T-helper 22 cell (primary cell): Measurements from ENCODE around the gene VPS26A.

Experiments used
- DNase-seq: peaks from one replicate; pipeline ENCODE4 v3.0.0-alpha.2; 2020; ENCODE audit warnings: low read depth

The VPS26A gene

DNA sequence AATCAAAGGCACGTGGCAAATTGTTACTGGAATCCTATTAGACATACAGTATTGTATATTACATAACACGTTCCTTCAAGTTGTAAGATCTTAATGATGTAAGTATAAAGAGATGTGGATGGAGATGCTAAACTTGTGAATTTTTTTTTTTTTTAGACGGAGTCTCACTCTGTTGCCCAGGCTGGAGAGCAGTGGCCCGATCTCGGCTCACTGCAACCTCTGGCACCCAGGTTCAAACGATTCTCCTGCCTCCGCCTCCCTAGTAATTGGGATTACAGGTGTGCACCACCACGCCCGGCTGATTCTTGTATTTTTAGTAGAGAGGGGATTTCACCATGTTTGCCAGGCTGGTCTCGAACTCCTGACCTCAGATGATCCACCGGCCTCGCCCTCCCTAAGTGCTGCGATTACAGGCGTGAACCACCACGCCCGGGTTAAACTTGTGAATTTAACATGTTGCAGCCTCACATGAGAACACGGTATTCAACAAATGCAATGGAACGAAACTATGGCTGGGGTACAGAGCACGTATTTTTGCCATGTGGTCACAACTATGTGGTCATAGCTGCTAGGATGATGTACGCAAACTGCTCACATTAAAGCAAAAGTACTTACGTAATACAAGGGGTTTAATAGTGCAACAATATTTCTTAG, 55.2 kb downstream of the VPS26A start:
- DNase-seq, result peak; percentile 41

DNA sequence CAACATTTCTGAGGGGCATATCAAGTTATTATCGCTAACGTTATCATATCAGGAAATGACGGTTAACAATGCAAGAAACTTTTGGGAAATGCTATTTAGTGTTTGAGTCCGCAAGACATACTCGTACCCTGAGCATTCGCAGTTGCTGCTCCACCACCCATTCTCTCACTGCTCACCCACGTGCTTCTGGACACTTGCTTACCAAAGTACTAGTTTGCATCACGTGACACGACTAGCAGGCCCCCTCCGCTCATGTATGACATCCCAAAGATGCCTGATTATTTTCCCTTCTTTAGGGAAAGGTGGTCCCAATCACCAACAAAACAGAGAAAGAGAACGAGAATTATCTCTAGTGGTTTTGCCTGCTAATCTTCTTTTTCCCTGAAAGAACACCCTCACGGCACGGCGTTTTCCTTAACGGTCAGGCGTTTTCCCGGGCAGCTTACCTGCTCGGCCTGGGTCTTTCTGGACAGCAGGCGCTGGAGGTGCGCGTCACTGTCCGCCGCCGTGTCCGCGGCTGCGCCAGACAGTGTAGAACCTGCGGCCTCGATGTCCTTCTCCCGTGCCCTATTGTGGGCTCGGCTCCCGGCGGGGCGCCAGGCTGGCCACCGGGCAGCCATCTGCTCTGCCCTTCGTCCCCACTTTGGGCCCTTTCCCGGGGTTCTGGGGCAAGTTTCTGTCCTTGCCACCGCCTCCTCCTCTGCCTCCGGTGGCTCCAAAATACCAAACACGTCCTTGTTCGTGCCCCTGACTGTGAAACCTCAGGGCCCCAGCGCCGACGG, 56.0 kb downstream of the VPS26A start, which contains the start of gene SUPV3L1:
TSS of gene SUPV3L1 (plus strand) at position 492 of the 782 bp plus-strand sequence. CDS start at position 550, 58 bp downstream.
- peak; percentile 77 for DNase-seq

DNA sequence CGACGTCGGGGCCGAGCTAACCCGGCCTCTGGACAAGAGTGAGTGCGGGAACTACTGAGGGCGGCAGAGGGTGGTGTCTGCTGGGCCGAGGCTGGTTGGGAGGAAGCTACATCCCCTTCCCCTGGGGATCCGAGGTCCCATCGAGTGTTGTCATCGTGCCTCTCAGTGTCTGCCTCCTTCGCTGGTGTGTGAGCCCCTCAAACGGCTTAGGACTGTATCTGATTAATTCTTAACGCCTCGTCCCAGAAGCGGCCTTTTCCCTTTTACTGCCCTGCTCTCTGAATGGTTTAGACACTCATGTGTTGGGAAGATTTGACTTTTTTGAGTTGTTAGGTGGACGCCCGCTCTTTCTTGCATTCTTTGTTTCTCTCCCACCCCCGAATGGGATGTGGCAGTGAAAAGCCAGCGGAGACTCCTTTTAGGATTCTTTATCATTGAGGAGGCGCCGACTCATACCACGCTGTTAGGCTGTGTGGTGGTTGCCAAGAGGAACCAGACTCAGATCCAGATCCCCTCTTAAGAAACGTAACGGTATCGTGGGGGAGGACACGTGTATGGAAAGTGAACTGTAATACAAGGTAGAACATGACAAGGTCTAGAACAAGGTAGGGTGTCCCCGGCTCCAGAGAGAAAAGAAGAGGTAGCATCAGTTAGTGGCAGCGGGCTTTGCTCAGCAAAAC, 56.7 kb downstream of the VPS26A start:
- DNase-seq, result peak; percentile 7

DNA sequence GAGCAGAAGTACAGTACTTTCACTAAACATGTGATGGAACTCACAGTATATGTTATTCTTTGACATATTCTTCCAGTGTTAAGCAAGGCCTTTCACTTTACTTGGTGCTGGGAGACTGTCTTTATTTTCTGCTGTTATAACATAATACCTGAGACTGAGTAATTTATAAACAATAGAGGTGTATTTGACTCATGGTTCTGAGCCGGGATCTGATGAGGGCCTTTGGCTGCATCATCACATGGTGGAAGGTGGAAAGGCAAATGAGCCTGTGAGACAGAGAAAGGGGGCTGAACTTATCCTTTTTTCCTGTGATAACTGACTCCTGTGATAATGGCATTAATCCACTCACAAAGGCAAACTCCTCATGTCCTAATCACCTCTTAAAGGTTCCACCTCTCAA, 57.5 kb downstream of the VPS26A start:
- DNase-seq, result no peak

DNA sequence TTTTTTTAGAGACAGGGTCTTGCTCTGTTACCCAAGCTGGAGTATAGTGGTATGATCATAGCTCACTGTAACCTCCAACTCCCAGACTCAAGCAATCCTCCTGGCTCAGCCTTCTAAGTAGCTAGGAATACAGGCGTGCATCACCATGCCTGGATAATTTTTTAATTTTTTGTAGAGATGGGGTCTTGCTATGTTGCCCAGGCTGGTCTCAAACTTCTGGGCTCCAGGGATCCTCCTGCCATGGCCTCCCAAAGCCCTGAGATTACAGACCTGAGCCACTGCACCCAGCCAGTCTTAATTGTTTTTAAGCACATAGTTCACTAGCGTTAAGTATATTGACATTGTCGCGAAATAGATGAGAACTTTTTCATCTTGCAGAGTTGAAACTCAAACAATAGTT, 58.0 kb downstream of the VPS26A start:
- DNase-seq, result no peak

DNA sequence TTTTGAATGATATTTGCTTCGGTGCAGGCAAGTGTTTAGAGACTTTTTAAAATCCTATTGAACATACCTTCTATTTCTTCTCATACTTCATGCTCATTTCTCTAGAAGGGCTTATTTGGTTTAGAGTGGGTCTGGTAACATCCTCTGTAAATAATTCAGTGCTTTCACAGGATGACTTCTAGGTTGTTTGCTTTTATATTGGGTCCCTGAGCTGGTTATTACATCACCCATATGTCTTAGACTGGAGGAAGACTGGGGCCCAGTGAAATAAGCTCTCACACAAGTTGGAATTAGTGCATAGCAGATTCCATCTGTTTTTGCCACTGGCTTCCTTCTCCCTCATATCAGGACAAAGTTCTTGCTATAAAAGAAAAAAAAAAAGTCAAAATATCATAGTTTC, 62.5 kb downstream of the VPS26A start:
- DNase-seq, result no peak

DNA sequence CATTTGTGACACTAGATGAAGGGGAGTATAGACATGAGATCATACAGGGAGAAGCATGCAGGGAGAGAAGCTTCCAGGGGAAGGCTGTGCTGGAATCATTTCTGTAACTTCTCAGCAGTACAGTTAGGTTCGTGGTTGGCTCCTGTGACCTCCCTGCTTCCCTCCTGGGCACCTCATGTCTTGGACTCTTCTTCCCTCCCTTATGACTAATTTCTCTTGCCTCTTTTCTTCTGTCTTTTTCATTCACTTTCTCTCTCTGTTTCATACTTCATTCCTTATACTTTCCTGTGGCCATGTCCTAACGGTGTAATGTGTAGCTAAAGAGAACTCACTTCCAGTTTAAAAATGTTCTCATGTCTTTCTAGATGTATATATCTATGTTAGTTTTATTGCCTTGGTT, 77.1 kb downstream of the VPS26A start:
- no peak for DNase-seq

DNA sequence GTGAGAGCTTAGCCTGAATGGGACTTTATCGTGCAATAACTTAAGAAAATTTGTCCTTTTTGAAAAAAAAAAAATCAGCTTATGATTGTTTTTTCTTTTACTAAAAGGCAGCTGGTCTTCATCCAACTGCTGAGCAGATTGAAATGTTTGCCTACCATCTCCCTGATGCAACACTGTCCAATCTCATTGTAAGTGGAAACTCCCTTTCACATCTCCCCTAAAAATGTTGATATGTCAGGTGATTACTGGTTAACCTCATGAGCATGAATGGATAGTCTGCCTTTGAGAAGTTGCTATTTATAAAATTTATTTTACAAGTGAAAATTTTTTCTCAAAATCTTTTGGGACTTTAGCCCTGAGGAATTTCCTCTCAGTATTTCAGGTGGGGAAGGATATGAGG, 78.4 kb downstream of the VPS26A start:
- no peak for DNase-seq

DNA sequence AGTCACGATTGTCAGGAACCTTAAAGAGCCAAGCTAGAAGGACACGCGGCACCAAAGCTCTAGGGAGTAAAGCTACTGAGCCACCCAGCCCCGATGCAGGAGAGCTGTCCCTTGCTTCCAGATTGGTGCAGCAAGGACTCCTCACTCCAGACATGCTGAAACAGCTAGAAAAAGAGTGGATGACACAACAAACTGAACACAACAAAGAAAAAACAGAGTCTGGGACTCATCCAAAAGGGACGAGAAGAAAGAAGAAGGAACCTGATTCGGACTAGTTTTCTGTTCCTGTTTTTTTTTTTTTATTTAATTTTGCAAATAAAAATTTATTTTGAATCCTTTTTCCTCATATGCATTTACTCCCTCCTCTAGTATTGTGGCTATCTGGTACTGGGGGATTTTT, 84.8 kb downstream of the VPS26A start:
- no peak for DNase-seq

DNA sequence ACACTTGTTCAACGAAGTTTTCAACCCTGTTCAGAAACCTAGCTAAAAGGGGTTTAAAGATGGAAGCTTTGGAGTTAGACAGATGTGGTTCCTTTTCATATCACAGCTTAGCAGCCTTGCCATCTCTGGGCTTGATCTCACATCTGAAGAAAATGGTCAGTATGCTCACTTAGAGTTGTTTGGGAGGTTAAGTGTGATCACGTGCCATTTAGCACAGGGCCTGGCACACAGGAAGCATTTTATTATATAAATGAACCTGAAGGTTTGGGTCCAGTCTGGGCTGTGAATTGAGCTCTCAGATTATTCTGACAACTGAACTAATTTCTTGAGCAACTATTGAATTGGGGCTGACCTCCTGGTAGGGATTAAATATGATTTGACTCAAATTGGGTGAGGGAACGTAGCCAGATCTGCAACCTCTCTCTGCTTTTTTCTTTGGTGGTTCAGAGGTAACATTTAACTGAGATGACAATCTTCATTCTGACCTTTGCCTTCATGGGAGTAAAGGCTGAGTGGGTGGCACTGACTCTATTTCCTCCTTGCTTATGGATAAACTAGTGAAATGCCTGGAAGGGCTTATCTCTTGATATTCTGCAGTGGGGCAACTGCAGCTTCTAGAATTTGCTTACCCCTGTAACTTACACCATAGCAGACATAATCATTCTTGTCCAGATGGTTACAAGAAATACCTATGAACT, 86.0 kb downstream of the VPS26A start:
- DNase-seq, result no peak

DNA sequence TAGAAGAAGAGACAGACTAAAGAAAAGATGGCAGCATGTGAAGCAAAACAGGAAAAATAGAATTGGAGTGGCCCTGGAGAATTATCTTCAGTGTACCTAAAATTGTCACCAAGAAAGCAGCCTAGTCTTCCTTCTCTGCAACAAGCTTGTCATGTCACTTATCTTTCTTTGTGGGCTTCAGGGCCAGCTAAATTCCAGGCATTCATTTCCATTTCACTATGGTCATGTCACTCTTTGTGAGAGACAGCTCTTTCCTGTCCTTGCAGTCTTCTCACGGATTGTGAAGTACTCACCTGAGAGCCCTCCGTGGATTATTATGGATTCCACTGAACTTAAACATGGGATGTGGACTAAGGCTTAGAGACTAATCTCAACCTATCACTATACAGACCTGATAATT, 87.1 kb downstream of the VPS26A start:
- no peak for DNase-seq

DNA sequence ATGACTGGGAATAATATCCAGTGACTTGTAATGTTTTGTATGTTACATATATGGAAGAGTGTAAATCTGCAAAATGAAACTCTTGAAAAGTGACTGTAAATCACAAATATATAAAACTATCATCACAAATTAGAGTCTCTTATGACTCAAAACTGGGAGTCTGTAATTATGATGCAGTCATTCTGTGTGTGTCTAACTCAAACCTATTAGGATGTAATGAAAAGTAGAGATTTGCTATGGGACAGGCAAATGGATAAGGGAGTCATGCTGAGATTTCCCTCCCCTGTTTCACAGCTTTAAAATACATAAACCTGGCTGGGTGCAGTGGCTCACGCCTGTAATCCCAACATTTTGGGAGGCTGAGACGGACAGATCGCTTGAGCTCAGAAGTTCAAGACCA, 87.5 kb downstream of the VPS26A start:
- no peak for DNase-seq

DNA sequence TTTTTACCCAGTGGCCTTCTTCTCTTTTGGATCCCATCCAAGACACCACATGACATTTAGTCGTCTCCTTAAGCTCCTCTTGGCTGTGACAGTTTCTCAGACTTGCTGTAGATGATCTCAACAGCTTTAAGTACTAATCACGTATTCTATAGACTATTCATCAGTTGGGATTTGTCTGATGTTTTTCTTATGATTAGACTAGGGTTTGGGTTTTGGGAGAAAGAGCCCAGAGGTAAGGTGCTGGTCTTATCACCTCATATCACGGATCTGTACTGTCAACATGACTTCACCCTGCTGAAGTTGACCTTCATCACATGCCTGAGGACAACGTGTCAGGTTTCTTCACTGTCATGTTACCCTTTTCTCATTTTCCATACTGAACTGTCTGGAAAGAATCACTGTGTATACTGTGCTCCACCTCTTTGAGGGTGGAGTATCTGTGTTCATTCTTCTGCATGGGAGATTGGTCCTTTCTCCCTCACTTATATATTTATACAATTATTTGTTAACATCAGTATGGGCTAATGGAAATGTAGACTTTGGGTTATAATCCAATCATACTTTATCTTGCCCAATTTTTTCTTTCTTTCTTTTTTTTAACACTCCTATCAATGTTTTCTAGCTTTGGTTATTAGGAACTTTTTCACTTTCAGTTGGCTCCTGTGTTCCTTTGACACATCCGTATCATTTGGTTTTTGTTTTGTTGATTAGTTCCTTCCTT, 89.8 kb downstream of the VPS26A start:
- DNase-seq, result no peak

DNA sequence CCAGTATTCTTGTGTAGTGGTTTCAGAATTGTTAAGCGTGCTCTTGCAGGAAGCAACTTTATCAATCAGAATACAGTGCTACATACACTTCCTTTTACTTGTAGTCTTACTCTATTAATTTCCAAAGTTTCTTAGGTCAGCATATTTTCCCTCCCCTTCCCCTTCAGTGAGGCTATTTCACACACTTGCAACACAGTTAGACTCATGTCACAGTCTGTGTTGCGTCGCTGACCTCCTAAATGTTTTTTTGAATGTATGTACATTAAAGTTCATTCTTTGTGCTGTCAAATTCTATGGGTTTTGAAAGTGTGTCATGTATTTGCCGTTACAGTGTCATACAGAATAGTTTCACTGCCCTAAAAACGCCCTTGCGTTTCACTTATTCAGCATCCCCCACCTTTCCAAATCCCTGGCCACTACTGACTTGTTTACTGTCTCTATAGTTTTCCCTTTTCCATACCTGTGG, 90.7 kb downstream of the VPS26A start:
- no peak for DNase-seq

DNA sequence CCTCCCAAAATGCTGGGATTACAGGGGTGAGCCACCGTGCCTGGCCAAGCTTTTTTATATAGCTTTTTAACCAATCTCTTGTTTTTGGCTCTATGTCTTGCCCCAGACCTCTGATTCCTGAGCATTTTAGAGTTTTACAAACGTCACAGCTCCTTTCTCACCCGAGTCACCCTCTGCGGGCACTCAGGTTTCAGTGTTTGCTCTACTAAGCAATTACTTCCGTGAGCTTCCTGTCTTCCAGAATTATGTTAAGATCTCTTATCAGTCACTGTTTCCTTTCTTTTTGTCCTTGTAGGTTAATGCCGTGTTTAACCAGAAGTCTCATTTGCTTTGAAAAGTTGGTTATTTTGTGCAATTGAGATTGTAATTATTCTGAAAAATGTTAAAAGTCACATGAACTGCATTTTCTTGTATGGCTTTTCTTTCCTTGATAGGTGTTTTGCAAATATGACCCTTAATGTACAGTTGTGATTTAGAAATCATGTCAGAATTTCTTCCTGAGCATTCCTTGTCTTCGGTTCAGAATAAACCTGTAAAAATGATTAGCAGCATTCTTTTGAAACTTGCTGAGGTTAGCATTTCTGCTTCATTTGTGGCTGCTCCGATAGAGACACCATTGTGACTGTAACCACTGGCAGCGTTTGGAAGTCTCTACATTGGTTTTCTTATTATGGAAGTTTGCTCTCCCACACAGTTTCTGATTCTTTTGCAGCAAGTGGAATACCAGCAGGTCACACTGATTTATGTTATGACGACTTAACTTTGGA, 91.6 kb downstream of the VPS26A start:
- no peak for DNase-seq

DNA sequence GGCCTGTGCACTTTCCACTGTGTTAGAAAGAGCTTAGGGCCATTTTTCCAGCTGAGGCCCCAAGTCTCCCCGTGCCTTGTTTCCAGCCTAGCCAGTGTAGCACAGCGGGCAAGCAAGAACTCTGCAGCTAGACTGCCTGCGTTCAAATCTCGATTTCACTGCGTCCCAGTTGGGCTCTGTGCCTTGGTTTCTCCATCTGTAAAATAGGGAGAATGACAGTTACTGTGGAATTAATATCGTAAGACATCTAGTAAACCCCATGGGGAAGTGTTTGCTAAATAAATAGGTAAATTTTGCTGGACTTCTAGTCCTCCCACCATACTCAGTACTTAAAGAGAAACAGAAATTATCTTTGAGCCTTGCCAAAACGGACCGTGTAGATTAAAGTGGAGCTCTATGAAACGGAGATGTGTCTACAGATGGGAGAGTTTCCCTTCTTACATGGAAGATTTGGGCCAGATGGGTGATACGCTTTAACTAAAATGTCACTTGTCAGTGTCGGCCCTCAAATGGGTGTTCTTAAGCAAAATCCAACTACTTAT, 92.7 kb downstream of the VPS26A start:
- no peak for DNase-seq

DNA sequence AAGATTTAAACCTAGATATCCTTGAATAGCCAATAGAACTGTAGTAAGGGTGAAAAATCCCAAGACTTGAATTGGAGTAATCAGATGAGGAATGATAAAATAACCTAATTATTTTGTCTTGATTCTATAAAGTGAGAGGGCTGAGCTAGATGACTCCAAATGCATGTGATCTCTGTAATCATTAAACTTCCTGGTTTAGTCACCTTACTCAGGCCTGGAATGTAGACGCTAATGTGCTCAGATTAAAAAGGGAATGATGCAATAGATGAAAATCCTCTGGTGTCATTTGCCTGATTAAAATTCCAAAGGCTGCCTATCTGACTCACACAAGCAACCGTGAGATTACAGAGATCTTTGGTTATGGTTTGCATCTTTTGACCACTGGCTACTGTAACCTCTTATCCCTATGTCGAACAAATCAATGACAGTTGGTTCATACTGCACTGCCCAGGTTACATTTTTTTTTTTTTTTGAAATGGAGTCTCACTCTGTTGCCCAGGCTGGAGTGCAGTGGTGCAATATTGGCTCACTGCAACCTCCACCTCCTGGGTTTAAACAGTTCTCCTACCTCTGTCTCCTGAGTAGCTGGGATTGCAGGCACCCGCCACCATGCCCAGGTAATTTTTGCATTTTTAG, 93.3 kb downstream of the VPS26A start:
- no peak for DNase-seq

DNA sequence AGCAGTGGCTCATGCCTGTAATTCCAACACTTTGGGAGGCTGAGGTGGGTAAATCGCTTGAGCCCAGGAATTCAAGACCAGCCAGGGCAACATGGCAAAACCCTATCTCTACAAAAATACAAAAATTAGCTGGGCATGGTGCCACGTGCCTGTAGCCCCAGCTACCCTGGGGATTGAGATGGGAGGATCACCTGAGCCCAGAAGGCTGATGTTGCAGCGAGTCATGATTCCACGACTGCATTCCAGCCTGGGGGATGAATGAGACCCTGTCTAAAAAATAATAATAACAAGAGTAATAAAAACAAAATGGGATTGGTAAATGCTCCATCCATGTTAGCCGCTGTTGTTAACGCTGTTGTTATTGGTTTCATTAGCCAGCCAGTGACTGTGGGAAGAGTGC, 94.9 kb downstream of the VPS26A start:
- DNase-seq, result no peak

DNA sequence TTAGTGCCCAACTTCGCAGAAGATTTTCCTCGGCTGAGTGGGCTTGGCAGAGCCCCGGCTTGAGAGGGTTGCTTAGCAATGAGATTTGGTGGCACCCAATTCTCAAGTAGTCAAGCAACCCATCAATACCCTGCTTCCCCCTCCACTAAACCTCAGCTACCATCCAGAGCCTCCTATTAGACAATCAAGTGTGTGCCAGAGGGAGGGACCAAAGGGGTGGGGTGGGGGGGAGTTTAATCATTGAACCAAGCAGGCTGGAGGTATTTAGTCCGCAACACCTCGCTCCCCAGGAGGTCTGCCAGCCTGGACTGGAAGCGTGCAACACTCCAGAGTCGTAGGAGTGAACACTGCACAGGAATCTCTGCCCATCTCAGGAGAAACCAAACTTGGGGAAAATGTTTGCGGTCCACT, 96.1 kb downstream of the VPS26A start, which contains the start of gene HKDC1:
TSS of gene HKDC1 (plus strand) at position 292 of the 411 bp plus-strand sequence. CDS start at position 396, 104 bp downstream.
- DNase-seq, result no peak

DNA sequence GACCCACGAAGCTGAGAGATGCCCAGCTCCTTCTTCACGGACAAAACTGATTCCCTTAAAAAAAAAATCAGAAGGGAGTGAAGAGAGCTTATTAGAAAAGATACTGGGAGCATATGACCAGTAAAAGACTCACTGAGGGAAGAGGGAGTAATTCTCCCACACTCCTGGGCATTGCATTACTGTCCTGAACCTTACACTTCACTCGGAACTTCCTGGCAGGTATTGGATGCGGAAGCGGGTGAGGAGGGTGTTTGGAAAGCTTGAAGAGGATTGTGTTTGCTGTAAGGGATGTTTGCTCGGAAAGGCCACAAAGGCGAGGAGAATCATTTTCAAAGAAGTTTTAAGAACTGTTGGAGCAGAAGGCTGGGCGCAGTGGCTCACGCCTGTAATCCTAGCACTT, 96.5 kb downstream of the VPS26A start:
- DNase-seq, result no peak
